PFSK-1 (cell line): ENCODE measurements around the gene TMUB1.

ENCODE experiments used
- FOXP2 ChIP-seq: optimal IDR thresholded peaks from 2 replicates; pipeline ENCODE3; 2011; ENCODE audit warnings: borderline replicate concordance, control low read depth, inconsistent platforms; ENCODE audit not compliant: insufficient read depth; ENCODE audit errors: extremely low read length, extremely low read depth
- POLR2AphosphoS5 ChIP-seq: IDR thresholded peaks from 2 replicates; pipeline ENCODE4 v1.6.1; 2012; ENCODE audit warnings: low read depth, mild to moderate bottlenecking, control low read depth, low read length, moderate library complexity
- SIN3A ChIP-seq: IDR thresholded peaks from 2 replicates; pipeline ENCODE4 v1.6.1; 2012; ENCODE audit warnings: mild to moderate bottlenecking, low read length, moderate library complexity, borderline replicate concordance; ENCODE audit not compliant: insufficient read depth
- TAF1 ChIP-seq: IDR thresholded peaks from 2 replicates; pipeline ENCODE4 v1.6.1; 2012; ENCODE audit warnings: low read length, control low read depth, borderline replicate concordance; ENCODE audit not compliant: insufficient read depth
- TF ChIP-seq, protein P1 (sequence below), 2 experiments: IDR thresholded peaks; 2 replicates each; pipeline versions ENCODE4 v1.6.1 to v1.8.0; 2011 to 2012; ENCODE audit warnings: low read depth in 2 of 2, low read length in 2 of 2, control low read depth in 1 of 2, inconsistent platforms in 1 of 2, mild to moderate bottlenecking in 1 of 2, moderate library complexity in 1 of 2; ENCODE audit not compliant: insufficient read depth in 1 of 2

Gene TMUB1

DNA sequence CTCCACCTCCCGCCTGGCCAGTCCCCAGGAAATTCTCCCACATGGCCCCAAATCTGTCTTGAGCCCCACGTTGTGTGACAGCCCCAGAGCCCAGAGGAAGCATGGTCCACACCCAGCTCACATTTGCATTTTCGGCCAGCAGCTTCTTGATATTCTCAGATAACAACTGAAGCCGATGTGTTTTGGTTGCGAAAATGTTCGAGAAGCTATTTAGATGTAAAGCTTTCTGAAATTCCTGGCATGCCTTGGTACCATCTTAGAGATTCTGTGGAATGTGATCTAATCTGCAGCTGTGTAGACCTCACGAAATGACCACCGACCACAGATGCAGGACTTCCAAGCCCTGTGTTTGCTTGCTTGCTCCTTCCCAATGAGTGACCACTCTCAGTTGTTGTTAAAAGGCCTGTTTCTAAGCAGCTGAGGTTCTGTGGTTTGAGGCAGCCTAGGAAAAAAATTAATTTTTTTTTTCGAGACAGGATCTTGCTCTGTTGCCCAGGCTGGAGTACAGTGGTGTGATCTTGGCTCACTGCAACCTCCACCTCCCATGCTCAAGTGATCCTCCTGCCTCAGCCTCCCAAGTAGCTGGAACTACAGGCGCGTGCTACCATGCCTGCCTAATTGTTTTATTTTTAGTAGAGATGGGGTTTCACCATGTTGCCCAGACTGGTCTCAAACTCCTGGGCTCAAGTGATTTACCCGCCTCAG lies 15.1 kb downstream of the TMUB1 start:
- TF ChIP-seq, protein P1, sequence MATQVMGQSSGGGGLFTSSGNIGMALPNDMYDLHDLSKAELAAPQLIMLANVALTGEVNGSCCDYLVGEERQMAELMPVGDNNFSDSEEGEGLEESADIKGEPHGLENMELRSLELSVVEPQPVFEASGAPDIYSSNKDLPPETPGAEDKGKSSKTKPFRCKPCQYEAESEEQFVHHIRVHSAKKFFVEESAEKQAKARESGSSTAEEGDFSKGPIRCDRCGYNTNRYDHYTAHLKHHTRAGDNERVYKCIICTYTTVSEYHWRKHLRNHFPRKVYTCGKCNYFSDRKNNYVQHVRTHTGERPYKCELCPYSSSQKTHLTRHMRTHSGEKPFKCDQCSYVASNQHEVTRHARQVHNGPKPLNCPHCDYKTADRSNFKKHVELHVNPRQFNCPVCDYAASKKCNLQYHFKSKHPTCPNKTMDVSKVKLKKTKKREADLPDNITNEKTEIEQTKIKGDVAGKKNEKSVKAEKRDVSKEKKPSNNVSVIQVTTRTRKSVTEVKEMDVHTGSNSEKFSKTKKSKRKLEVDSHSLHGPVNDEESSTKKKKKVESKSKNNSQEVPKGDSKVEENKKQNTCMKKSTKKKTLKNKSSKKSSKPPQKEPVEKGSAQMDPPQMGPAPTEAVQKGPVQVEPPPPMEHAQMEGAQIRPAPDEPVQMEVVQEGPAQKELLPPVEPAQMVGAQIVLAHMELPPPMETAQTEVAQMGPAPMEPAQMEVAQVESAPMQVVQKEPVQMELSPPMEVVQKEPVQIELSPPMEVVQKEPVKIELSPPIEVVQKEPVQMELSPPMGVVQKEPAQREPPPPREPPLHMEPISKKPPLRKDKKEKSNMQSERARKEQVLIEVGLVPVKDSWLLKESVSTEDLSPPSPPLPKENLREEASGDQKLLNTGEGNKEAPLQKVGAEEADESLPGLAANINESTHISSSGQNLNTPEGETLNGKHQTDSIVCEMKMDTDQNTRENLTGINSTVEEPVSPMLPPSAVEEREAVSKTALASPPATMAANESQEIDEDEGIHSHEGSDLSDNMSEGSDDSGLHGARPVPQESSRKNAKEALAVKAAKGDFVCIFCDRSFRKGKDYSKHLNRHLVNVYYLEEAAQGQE (IDR thresholded peaks at IDR 0.05; ENCODE audit: insufficient read depth in 1 of 2, low read depth in 2 of 2, low read length in 2 of 2): no peak
- no peak for TF ChIP-seq TAF1
- no peak for TF ChIP-seq POLR2AphosphoS5
- TF ChIP-seq FOXP2: no peak
- no peak for TF ChIP-seq SIN3A

DNA sequence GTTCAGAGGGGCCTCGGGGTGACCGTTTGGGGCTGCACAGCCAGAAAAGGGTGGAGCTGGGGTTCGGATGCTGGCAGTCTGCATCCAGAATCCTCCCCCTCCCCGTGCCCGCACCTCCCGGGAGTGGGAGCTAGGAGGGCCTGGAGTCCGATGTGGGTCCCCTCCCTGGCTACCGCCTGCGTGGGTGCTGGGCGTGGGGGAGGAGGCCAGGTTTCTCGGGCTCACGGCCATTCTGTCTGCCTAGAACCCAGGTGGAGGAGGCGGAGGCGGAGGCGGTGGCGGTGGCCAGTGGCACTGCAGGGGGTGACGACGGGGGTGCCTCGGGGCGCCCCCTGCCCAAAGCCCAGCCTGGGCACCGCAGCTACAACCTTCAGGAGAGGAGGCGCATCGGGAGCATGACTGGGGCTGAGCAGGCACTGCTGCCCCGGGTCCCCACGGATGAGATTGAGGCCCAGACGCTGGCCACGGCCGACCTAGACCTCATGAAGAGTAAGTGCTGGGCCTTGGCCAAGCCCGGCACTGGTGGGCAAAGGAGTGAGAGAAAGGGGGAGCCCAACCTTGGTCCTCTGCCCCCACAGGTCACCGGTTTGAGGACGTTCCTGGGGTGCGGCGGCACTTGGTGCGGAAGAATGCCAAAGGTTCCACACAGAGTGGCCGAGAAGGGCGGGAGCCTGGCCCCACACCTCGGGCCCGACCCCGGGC lies 16.9 kb downstream of the TMUB1 start:
- TF ChIP-seq TAF1: no peak
- TF ChIP-seq, protein P1 (IDR thresholded peaks at IDR 0.05; ENCODE audit: insufficient read depth in 1 of 2, low read depth in 2 of 2, low read length in 2 of 2): no peak
- no peak for TF ChIP-seq SIN3A
- no peak for TF ChIP-seq POLR2AphosphoS5
- no peak for TF ChIP-seq FOXP2

DNA sequence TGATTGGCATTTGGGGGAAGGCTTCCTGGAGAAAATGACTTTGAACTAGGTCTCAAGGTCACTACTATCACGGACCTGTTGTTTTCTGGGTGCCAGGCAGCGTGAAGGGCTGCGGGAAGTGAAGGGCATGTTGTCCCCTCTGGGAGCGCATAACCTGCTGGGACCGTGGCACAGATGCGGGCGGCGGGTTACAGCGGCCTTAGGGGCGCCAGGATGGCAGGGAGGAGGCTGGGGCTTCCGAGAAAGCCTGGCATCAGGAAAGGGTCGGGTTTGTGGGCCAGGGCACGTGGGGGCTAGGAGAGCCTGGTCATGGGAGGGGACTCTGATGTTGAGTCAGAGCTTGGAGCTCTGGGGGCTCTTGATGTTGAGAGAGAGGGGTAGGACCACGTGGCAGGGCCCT lies 17.8 kb downstream of the TMUB1 start:
- TF ChIP-seq FOXP2 (no peak), POLR2AphosphoS5 (no peak), TAF1 (no peak), SIN3A (no peak)
- TF ChIP-seq, protein P1 (IDR thresholded peaks at IDR 0.05; ENCODE audit: insufficient read depth in 1 of 2, low read depth in 2 of 2, low read length in 2 of 2): no peak

DNA sequence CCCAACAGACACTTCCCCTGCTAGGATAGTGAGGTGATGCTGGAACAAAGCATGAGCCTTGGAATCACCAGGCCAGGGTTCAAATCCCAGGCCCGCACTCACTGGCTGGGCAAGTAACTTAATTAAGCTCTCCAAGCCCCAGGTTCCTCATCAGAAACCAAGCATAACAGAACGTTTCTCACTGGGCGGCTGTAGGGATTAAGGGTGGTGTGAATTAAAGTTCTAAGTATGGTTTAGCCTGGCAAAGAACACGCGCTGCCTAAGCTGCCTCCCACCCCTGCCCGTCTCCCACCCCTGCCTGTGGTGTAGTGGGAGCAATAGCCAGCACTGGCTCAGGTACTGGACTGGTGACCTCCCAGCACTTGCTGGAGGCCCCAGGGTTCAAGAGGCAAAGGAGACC lies 18.3 kb downstream of the TMUB1 start:
- TF ChIP-seq, protein P1 (IDR thresholded peaks at IDR 0.05; ENCODE audit: insufficient read depth in 1 of 2, low read depth in 2 of 2, low read length in 2 of 2): no peak
- no peak for TF ChIP-seq SIN3A
- no peak for TF ChIP-seq FOXP2
